GM21360 (cell line): ENCODE data around the gene IGFBP7.

Source experiments
- ATAC-seq: cut with Tn5 transposase; IDR thresholded peaks from one replicate; pipeline ENCODE4 v1.9.1; 2021; ENCODE audit warnings: mild to moderate bottlenecking, moderate library complexity; ENCODE audit not compliant: unreplicated experiment

Gene IGFBP7

GRCh38 chr4:57044279-57044678 is 65.9 kb downstream of the IGFBP7 start:
- no peak for ATAC-seq

DNA sequence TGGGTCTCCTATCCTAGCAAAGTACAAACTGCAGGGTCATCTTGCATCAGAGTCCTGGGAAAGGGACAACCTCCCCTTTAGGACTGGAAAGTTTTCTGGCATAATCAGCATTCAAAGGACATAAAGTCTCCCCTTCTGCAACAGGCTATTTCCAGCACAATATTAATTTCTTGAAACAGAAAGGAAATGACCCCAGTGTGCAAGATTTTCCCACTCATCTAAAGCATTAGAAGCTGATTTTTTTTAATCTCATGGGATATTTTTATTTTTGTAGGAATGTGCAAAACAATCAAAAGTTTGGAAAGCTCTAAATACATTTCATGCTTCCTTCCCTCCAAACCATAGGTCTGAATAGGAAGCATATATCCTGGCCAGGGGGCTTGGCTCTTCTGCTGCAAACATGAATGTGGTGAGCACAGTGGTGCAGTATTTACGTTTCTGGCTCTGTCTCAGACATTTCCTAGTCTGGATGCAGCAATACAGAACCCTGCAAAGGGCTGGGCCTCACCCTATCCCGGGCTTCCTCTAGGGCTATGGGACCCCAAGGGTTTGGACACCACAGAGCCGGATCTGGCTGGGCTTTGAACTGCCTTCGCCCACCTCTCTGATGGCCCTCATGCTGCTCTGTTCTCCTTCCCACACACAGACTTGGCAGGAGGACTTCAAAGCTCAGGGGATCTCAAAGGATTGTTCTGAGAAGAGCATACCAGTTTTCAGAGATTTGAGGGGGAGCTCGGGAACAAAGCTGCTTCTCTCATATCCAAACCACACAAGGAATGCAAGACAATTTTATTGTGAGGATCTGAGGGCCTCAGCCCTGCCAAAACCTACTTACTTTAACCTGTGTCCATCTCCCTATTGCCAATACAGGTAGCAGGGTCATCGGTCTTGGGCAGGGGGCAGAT is 66.6 kb downstream of the IGFBP7 start:
- ATAC-seq = no peak

- no peak for ATAC-seq
Observed at GRCh38 chr4:57042711-57043169, 67.4 kb downstream of the IGFBP7 start.

- no peak for ATAC-seq
Observed at GRCh38 chr4:57041020-57041419, 69.2 kb downstream of the IGFBP7 start.

DNA sequence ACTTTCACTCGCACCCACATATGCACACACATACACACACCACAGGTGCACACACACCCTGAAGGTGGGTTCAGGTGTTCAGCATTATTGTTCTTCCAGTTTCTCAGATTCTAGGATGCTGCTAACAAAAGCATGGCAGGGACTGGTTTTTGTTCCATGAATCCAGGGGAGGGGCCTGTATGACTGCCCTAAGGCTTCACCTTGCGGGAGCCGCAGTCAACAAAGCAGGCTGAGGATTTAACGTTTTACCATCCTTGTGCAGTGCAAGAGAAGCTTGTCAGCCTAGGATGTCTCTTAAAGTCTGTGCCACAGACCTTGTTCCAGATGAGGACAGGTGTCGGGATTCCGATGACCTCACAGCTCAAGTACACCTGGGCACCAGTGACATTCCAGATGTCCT is 69.7 kb downstream of the IGFBP7 start:
- ATAC-seq = no peak

DNA sequence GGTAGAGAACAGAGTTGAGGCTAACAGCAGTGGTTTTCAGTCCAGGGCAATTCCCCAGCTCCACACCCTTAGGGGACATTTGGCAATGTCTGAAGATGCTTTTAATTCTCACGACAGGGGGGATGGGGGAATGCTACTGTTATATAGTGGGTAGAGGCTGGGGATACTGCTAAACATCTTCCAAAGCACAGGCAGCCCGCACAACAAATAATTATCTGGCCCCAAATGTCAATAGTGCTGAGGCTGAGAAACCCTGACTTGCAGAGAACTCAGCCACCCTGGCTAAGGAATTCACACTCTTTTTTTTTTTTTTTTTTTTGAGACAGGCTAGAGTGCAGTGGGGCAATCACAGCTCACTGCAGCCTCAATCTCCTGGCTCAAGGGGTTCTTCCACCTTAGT is 70.8 kb downstream of the IGFBP7 start:
- no peak for ATAC-seq

GRCh38 chr4:57037982-57038604 is 72.1 kb downstream of the IGFBP7 start:
- ATAC-seq = peak; percentile 76

- no peak for ATAC-seq
Observed at GRCh38 chr4:57034520-57034919, 75.7 kb downstream of the IGFBP7 start.

- no peak for ATAC-seq
Observed at GRCh38 chr4:57023104-57023503, 87.1 kb downstream of the IGFBP7 start.

DNA sequence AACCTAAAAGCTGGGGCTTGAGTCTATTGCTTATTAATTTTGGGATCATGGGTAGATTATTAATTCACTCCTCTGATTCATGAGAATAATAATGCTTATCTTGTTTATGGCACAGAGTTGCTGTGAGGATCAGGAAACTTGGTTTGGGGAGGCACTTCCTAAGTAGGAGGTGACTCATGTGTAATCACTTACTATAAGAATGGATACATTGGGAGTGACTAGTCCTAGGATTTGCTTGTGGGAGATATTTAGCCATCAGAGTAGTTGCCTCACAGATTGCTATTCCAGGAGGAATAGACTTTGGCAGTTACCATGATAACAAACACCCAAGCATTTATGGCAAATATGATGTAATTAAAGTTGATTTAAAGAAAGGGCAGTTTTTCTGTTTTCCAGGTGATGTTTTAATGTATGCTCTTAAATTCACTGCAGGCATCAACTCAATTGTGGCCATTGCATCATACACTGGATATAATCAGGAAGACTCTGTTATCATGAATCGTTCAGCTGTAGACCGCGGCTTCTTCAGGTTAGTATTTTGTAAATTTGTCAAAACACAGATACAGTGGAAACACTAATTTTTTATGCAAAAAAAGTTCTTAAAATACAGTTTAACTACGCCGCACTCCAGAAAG is 89.6 kb downstream of the IGFBP7 start:
- ATAC-seq = no peak

DNA sequence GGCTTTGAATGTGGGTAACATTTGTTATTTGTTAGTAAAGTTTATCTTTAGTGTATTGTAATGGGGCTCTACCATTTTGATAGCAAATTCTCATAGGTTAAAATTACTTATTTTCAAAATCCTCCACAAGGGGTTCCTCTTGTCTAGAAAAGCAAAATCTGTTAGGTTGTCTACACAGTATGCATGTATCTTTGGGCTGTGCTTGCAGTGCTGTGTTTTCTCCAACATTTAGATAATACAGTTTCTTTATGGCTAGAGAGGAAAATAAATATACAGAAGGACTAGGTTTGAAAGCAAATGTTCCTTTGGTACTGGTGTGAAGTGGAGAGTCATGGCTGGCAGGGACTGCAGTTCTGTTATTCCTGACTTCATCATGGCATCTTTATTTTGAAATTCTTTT is 91.2 kb downstream of the IGFBP7 start:
- no peak for ATAC-seq

DNA sequence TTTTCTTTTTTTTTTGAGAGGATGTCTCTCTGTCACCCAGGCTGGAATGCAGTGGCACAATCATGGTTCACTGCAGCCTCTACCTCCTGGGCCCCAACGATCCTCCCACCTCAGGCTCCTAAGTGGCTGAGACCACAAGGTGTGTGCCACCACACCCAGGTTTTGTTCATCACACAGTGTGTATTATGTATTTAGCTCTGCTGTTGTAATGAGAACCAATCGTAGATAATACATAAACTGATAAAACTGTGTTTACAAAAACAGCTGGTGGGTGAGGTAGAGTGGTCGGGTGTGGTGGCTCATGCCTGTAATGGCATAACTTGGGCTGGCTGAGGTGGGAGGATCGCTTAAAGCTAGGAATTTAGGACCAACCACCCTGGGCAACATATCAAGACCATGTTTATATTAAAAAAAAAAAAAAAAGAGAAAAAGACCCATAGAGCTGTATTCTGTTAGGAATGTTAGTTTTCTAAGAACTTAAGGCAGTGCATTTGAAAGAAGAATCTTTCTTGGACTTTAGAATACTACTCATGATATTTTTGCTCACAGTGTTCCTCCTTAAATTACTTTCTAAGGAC is 96.6 kb downstream of the IGFBP7 start:
- ATAC-seq = no peak

GRCh38 chr4:56999751-57000150 is 110.4 kb downstream of the IGFBP7 start:
- ATAC-seq = no peak

DNA sequence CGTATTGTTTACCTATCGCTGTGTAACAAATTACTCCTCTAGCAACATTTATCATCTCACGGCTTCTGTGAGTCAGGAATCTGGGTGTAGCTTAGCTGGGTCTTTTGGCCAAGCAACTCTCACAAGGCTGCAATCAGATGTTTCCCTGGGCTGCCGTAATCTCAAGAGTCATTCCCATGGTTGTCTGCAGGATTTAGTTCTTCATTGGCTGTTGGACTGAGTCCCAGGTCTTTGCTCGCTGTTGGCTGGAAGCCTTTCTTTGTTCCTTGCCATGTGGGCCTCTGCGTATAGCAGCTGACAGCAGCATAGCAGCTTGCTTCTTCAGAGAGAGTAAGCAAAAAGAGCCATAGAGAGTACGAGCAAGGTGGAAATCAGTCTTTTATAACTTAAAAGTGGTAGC is 114.7 kb downstream of the IGFBP7 start:
- no peak for ATAC-seq

DNA sequence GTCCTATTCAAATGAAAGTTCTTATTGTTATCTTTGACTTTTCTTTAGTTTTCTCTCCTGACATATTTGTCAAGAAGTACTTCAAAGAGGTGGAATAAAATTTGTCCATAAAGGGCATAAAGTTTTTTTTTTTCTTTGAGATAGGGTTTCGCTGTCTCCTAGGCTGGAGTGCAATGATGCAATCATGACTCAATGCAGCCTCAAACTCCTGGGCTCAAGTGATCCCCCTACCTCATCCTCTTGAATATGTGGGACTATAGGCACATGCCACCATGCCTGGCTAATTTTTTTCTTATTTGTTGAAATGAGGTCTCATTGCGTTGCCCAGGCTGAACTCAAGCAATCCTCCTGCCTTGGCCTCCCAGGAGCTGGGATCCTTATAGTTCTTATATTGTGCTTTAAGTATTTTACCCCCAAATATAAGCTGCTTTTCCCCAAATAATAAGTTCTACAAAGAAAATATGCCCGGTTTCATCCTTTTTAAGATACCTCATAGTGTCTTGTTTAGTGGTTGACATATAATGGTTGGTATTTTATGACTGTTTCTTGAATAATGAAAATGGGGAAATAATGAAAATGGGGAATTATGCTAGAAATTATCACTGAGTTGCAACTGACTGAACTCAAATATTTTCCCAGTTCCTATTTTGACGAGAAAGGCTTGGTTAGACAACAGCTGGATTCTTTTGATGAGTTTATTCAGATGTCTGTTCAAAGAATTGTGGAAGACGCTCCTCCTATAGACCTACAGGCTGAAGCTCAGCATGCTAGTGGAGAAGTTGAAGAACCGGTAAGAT is 119.9 kb downstream of the IGFBP7 start:
- ATAC-seq = no peak

DNA sequence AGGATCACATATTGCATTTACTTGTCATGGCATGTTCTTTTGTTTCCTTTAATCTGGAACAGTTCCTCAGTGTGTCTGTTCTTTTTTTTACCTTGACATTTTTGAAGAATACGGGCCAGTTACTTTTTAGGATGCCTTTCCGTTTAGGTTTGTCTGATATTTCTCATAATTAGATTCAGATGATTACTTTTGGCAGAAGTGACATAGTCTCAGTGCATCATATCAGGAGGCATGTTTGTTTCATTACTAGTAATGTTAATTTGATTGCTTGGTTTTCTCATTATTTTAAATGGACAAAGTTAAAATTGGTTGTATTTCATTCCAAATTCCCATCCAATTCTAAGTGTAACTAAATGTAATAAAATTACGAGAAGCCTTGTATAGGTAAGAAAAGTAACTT is 123.2 kb downstream of the IGFBP7 start:
- no peak for ATAC-seq

DNA sequence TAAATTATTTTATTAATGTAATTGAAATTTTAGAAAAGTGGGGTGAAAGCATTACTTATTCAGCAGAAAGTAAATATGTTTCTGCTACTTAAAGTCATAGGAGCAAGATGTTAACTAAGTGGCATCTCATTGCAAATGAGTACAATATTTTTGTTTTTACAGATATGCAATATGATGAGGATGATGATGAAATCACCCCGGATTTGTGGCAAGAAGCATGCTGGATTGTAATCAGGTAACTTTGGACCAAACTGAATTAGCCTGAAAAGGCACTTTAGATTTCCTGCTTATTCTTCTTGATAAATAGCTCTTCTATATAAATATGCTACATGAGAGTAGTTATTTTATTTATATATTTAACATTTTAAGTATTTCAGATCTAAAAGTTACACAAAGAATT is 124.0 kb downstream of the IGFBP7 start:
- no peak for ATAC-seq

- ATAC-seq = no peak
Observed at GRCh38 chr4:56981795-56982201, 128.4 kb downstream of the IGFBP7 start.
